ENCODE measurements around the gene SPATA6L. TPM values are rescaled to one million over a fixed set of nuclear protein-coding genes. Genes with fewer than 3 reads are reported as not detected.

SPATA6L gene
- total and polyA plus RNA-seq, 2 of the 13 experiments (the other 11 are each of a cell fraction or from before 2014, with no cell fraction given): 1.1 to 1.9 TPM

DNA sequence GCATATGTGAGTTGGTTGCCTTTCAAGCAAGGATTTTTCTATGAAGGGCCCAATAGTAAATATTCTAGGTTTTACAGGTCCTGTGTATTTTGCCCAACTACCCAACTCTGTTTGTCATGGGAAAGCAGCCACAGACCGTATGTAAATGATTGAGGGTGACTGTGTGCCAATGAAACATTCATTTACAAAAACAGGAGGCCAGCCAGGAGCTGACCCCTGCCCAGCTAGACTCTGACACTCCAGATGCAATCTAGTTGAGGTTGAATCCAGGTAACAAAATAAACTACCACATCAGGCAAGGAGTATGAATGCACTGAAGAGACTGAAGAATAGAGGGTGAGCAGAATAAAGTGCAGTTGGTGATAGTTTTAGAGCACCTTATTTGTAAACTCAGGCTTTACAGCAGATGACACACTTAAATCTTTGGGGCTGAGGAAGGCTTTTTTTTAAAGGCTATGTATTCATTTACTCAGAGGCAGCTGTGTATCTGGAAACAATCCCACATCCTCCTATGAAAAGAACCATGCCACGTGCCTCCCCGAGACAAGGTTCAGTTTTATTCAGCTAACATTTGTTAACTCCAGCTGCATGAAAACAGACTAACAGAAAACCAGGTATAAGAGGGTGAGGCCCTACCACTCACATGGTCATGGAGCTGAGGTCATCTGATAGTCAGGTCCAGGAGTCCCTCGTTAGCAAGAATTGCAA lies 115.3 kb downstream of the SPATA6L start:
- H3K79me2 ChIP-seq (ENCODE audit: insufficient read depth, low read length): no peaks in the 10 kb centered on the region
- in situ Hi-C loops (cut with HindIII; ENCODE audit: extremely low pct_ligation_motif_present, low pct_unique_long_range_greater_than_20kb) (loop anchor here (10.0 kb wide), 1 partner anchor 236 kb away; no protein-coding TSS in a partner anchor), intact Hi-C loops (cut with micrococcal nuclease; ENCODE audit: unreplicated experiment) (loop anchor here (5.0 kb wide), 1 partner anchor 234 kb away; no protein-coding TSS in a partner anchor)
- TF ChIP-seq ZNF614 (CRISPR knock-in tag; IDR thresholded peaks at IDR 0.05; ENCODE audit: borderline replicate concordance) (no peak), GPBP1L1 (CRISPR knock-in tag; IDR thresholded peaks at IDR 0.05) (no peak), HNF1A (IDR thresholded peaks at IDR 0.05; ENCODE audit: low read depth) (no peak), HNF1A (CRISPR knock-in tag; IDR thresholded peaks at IDR 0.05; ENCODE audit: borderline replicate concordance) (no peak), ZNF414 (CRISPR knock-in tag; IDR thresholded peaks at IDR 0.05) (no peak), PAF1 (CRISPR knock-in tag; IDR thresholded peaks at IDR 0.05) (no peak), SRF (IDR thresholded peaks at IDR 0.05; ENCODE audit: low read depth, low read length) (no peak), KAT7 (CRISPR knock-in tag; IDR thresholded peaks at IDR 0.05; ENCODE audit: borderline replicate concordance) (no peak), BRCA1 (CRISPR knock-in tag; IDR thresholded peaks at IDR 0.05) (no peak), GABPA (IDR thresholded peaks at IDR 0.05; ENCODE audit: low read depth, low read length) (no peak), GABPA (CRISPR knock-in tag; IDR thresholded peaks at IDR 0.05; ENCODE audit: low read depth) (no peak), PAWR (CRISPR knock-in tag; IDR thresholded peaks at IDR 0.05; ENCODE audit: borderline replicate concordance) (no peak), MED13 (CRISPR knock-in tag; IDR thresholded peaks at IDR 0.05) (no peak), HMG20B (CRISPR knock-in tag; conservative IDR thresholded peaks at IDR 0.05) (no peak), ZNF562 (CRISPR knock-in tag; IDR thresholded peaks at IDR 0.05; ENCODE audit: borderline replicate concordance) (no peak), SMYD3 (CRISPR knock-in tag; IDR thresholded peaks at IDR 0.05) (no peak), ZNF720 (CRISPR knock-in tag; IDR thresholded peaks at IDR 0.05) (no peak)
- H3K27me3 ChIP-seq (ENCODE audit: control insufficient read depth in 1 of 2, insufficient read depth in 2 of 2, low read length in 2 of 2): no peaks in the 10 kb centered on the region; a peak in 1 of 5 replicates
- no peaks in the 10 kb centered on the region for H3K4me1 ChIP-seq (ENCODE audit: insufficient read depth, low read length)
- H3K9me3 ChIP-seq (ENCODE audit: low read length): no peaks in the 10 kb centered on the region
- no peak overlapping the region for H3K9ac ChIP-seq (ENCODE audit: insufficient read depth, low read depth, low read length)
- no peak overlapping the region for H2AFZ ChIP-seq (ENCODE audit: low read length)
- H3K36me3 ChIP-seq (replicated peaks in 1 of 2; ENCODE audit: control insufficient read depth in 1 of 2, insufficient read depth in 2 of 2, low read length in 2 of 2): no peaks in the 10 kb centered on the region
- ATAC-seq (no peak), DNase-seq (ENCODE audit: low spot score) (no peak), FAIRE-seq (no peak)
- no peak overlapping the region for H3K27ac ChIP-seq (ENCODE audit: extremely low read length, insufficient read depth, low read length)
- POLR2A ChIA-PET: no interaction called here
- no peak overlapping the region for H3K4me2 ChIP-seq (ENCODE audit: low read depth, low read length)
- no peaks in the 10 kb centered on the region for H4K20me1 ChIP-seq (ENCODE audit: insufficient read depth, low read length)
- no peak overlapping the region for H3K4me3 ChIP-seq (replicated peaks in 1 of 3; ENCODE audit: insufficient read depth in 1 of 3, low read depth in 2 of 3, low read length in 3 of 3)
- 0% methylated on average over 4 of the region's 4 CpGs for WGBS (ENCODE audit: low lambda C conversion rate)
- CTCF ChIA-PET (ENCODE audit: low intra/inter-chr PET ratio, low total read pairs): no interaction called here
- BruUV-seq (replicated peaks): no TSS peak

Measured in HepG2 (cell line).